H7 (cell line): ENCODE data around the gene TADA3. TPM values are rescaled to one million over a fixed set of nuclear protein-coding genes. Genes with fewer than 3 reads are reported as not detected.

Experiments
- DNase-seq: peaks from one replicate; pipeline ENCODE4 v3.0.0; 2012
- H3K27me3 ChIP-seq: 2 replicates; pipeline ENCODE4 v1.6.0; 2011; ENCODE audit warnings: mild to moderate bottlenecking, low read length; ENCODE audit not compliant: control insufficient read depth, insufficient read depth
- H3K36me3 ChIP-seq: replicated peaks from 2 replicates; pipeline ENCODE4 v1.5.1; 2011; ENCODE audit warnings: low read length; ENCODE audit not compliant: control insufficient read depth, insufficient read depth
- H3K4me3 ChIP-seq: 2 replicates; pipeline ENCODE4 v1.5.1; 2011; ENCODE audit warnings: low read depth, mild to moderate bottlenecking, control low read depth, low read length, moderate library complexity; ENCODE audit not compliant: insufficient read depth
- total RNA-seq: library from RNA; depleted of rRNA; stranded (reverse); fragments of >200 nt; shearing (Covaris generic); gene quantifications from 2 replicates; pipeline ENCODE4 v1.2.3, GENCODE V29; 2014; rRNA removed

TADA3 gene, protein sequence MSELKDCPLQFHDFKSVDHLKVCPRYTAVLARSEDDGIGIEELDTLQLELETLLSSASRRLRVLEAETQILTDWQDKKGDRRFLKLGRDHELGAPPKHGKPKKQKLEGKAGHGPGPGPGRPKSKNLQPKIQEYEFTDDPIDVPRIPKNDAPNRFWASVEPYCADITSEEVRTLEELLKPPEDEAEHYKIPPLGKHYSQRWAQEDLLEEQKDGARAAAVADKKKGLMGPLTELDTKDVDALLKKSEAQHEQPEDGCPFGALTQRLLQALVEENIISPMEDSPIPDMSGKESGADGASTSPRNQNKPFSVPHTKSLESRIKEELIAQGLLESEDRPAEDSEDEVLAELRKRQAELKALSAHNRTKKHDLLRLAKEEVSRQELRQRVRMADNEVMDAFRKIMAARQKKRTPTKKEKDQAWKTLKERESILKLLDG
- total RNA-seq = 76.0 and 79.6 TPM in 2 replicates

DNA sequence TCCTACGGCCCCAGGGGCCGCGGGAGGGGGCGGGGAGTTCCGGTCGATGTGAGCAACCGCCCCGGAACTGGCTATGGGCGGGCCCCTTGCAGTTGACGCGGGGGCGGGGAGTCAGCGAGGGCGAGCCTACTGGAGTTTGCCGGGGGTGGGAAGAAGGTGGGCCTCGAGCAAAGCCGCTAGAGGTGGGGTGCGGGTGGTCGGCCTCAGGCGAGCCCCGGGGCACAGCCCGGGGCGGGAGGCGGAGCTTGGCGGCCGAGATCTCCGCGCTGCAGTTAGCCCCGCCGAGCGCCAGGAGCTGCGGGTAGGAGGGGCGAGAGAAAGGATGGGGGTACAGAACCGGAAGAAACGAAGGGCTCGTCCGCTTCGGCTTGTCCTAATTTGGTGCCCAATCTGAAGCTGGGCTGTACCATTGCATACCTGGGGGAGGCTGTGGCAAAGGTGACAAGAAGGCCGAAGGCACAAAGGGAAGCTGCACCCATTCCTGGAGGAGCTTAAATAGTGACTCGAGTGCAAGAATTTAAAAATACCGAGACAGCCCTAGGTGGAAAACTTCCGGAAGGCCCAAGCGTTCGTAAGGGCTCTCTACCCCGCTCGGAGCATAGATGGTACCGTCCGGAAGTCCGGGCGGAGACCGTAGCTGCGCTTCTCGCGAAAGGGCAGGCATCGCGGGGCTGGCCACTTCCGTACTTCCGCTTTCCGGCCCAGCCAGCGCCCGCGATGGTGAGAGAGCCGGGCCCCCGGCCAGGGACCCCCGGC lies at the start of gene TADA3, which contains the start of gene ARPC4:
Gene TADA3, minus strand, starts transcription at position 69 of the 756 bp plus-strand sequence. CDS start 1,007 bp downstream, outside the sequence.
Gene ARPC4, plus strand, starts transcription at position 678 of the 756 bp plus-strand sequence. Its CDS starts 40 bp downstream, at position 718.
- peak; percentile 97 for DNase-seq
- Histone ChIP-seq H3K4me3 (peak within 1 kb of the TSS; percentile 80), H3K27me3 (no peaks in the 10 kb centered on the region), H3K36me3 (peaks cover 13% of the 10 kb centered on the region)

DNA sequence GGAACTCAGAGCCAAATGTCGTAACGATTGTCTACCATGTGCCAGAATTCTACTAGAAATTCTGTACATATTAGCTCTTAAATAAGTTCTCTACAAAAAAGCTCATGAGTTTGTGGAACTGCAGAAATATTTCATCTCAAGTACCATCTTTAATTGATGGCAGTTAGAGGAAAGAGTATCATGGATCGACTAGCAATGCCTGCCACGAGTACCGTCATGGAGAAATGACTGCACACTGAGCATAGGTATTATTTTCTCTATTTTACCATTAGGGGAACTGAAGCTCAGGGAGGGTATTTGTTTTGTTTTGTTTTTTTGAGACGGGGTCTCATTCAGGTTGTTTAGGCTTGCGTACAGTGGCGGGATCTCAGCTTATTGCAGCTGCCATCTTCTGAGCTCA lies 48.7 kb upstream of the TADA3 start:
- Histone ChIP-seq H3K36me3 (peaks cover 26% of the 10 kb centered on the region), H3K27me3 (no peaks in the 10 kb centered on the region), H3K4me3 (no peak overlapping the region)
- no peak for DNase-seq

DNA sequence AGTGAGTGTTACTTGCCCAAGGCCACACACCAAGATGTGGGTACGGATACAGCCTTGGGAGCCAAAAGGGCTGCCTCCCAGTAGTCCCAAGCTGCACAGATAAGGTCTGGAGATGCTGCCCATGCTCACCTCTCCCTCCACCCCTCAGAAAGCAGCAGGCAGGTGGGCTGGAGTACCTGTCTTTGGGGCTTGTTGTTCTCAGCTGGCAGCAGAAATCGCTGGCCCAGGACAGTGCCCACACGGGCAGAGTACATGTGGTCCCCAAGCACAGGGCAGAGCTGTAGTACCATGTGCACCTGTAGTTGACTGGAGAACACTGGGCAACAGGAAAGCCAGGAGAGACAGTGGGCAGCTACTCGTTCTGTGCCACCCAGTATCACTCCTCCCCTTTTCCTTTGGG lies 46.6 kb upstream of the TADA3 start:
- Histone ChIP-seq H3K4me3 (no peak overlapping the region), H3K27me3 (no peaks in the 10 kb centered on the region), H3K36me3 (peaks cover 28% of the 10 kb centered on the region)
- no peak for DNase-seq

DNA sequence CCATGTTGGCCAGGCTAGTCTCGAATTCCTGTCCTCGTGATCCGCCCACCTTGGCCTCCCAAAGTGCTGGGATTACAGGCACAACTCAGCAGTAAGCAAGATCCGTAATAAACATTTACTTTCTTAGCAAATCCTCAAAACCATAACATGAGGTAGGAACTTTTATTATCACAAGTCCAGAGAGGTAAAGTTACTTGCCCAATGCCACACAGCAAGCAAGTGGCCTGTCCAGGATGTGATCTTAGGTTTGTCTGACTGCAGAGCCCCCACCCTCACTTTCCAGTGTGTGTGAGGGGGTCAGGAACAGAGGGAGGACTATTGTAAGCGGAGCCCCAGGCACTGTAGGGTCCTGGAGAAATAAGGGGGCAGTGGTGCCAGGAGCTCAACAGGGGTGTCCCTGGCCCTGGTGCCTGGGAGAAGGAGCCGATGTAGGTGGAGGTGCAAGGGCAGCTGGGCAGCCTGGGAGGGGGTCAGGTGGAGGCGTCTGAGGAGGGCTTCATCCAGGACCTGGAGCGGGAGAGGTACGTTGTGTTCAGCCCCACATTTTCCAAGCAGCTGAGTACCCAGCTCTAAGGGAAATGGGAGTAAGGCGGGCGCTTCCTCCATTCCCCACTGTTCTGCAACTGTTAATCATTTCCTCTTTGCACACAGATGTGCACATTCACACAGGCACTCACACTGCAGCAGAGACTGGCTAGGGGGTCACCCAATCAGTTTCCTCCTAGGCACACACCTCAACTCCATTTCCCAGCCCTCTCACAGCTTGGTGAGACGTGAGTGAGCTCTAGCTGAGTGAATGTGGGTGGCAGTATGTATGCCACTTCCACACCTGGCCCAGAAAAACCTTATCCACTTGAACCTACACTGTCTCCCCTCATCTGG lies 45.7 kb upstream of the TADA3 start:
- no peak overlapping the region for H3K4me3 ChIP-seq
- peaks cover 28% of the 10 kb centered on the region for H3K36me3 ChIP-seq
- no peaks in the 10 kb centered on the region for H3K27me3 ChIP-seq
- DNase-seq = no peak

DNA sequence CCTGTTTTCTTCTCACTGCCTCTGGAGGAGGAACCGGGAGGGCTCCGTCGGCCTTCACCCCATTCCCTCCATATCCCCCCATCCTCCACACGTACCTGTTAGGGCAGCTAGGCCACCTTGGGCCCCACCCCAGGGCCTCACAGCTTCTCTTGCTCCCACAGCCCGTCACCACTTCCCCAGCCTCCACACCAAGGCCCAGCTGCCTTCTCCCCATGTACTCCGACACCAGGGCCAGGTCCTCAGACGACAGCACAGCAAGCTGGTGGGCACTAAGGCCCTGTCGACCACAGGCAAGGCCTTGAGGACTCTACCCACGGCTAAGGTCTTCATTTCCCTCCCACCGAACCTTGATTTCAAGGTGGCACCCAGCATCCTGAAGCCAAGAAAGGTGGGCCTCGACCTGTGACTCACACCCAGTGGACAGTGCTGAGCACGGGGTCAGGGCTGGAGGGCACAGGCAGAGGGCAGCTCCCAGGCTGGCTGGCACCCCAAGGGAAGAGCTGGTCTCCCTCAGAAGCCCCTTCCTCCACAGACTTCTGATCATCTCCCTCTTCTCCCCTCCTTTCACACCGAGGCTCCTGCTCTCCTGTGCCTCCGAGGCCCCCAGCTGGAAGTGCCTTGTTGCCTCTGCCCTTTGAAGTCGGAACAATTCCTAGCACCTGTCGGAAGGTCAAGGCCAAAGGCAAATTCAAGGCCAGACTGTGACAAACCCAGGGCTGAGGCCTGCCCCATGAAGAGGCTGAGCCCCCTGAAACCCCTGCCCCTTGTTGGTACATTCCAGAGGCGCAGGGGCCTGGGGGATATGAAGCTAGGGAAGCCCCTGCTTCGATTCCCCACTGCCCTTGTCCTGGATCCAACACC lies 42.5 kb upstream of the TADA3 start:
- peaks cover 12% of the 10 kb centered on the region for H3K36me3 ChIP-seq
- no peak for DNase-seq
- no peaks in the 10 kb centered on the region for H3K27me3 ChIP-seq
- H3K4me3 ChIP-seq = no peak overlapping the region

DNA sequence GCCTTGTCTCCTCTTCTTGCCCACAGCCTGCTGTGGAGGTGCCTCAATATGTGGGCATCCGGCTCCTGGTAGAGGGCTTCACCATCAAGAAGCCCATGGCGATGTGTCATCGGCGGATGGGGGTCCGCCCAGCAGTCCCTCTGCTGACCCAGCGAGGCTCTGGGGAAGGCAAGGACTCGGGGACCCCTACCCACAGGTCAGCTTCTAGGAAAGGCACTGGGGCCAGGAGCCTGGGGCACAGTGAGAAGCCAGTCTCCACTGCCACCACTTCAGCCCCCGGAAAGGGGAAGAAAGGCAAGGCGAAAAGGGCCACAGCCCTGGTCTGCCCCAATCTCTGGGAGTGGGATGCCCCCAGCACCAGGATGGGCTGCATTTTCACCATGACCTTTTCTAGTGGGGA lies 40.8 kb upstream of the TADA3 start:
- H3K27me3 ChIP-seq = no peaks in the 10 kb centered on the region
- DNase-seq = no peak
- H3K36me3 ChIP-seq = peaks cover 2% of the 10 kb centered on the region
- no peak overlapping the region for H3K4me3 ChIP-seq

DNA sequence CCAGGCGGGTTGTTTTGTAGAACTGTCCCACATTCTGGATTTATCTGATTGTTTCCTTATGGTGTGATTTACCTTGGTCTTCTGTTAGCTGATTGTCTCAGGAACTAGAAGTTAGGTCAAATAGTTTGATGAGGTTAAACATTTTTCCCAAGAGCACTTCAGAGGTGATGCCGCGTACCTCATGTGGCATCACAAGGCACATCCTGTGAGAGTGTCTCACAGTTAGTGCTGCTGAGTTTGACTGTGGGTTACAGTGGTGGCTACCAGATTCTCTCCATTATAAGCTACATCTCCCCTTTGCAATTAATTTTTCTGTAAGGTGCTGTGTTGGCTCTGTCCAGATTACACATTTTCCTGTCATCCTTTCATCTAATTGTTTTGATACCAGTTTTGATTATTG lies 39.0 kb upstream of the TADA3 start:
- H3K36me3 ChIP-seq = peaks cover 2% of the 10 kb centered on the region
- no peak for DNase-seq
- no peak overlapping the region for H3K4me3 ChIP-seq
- no peaks in the 10 kb centered on the region for H3K27me3 ChIP-seq

DNA sequence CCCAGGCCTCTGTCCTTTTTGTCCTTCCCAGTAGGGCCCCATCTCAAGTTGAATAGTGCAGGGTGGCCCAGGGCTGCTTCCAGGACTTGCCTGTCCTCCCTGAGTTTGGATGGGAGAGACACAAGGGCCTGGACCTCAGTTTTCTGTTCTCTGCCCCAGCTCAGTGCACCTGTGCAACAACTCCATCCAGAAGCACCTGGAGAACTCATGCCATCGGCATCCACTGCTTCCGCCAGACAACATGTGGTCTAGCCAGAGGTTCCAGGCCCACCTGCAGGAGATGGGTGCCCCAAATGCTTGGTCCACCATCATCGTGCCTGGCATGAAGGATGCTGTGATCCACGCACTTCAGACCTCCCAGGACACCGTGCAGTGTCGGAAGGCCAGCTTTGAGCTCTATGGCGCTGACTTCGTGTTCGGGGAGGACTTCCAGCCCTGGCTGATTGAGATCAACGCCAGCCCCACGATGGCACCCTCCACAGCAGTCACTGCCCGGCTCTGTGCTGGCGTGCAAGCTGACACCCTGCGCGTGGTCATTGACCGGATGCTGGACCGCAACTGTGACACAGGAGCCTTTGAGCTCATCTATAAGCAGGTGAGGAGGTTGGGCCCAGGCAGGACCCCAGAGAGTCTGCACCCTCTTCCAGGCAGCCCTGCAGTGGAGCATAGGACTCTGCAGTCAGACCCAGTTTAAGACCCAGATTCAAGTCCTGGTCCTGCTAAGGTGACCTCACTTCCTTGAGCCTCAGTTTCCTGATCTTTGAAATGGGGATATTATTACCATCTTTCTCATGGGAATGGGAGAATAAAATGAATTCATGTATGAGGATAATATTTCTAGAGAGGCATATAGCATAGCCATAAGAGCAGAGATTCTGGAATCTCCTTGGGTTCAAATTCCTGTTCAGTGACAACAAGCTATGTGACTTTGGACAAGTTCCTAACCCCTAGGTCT lies 36.8 kb upstream of the TADA3 start:
- H3K4me3 ChIP-seq = no peak overlapping the region
- no peak for DNase-seq
- H3K27me3 ChIP-seq = no peaks in the 10 kb centered on the region
- no peaks in the 10 kb centered on the region; the same call in 1 of the 2 replicates for H3K36me3 ChIP-seq

DNA sequence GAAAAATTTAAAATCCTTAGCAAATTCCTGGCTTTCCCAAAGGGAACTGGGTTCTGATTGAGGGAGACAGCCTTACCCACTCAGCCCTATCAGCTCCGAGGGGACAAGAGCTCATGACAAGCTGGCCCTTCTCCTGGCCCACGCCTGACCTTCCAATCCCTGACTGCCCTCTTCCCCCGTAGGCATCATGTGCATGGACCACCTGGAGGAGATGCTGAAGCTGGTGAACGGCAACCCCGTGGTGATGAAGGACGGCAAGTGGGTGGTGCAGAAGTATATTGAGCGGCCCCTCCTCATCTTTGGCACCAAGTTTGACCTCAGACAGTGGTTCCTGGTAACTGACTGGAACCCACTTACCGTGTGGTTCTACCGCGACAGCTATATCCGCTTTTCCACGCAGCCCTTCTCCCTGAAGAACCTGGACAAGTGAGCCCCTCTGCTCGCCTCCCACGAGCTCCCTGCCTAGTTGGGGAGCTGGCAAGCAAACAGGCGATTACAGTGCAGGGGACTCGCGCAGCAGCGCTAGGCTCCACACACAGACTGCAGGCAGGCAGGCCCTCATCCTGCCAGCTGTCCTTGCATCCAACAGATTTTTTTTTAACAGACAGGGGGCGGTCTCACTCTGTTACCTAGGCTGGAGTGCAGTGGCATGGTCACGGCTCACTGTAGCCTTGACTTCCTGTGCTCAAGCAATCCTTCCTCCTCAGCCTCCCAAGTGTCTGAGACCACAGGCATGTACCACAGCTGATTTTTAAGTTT lies 34.7 kb upstream of the TADA3 start:
- H3K36me3 ChIP-seq = no peaks in the 10 kb centered on the region; the same call in 1 of the 2 replicates
- DNase-seq = peak; percentile 82
- H3K27me3 ChIP-seq = no peaks in the 10 kb centered on the region
- no peak overlapping the region for H3K4me3 ChIP-seq

DNA sequence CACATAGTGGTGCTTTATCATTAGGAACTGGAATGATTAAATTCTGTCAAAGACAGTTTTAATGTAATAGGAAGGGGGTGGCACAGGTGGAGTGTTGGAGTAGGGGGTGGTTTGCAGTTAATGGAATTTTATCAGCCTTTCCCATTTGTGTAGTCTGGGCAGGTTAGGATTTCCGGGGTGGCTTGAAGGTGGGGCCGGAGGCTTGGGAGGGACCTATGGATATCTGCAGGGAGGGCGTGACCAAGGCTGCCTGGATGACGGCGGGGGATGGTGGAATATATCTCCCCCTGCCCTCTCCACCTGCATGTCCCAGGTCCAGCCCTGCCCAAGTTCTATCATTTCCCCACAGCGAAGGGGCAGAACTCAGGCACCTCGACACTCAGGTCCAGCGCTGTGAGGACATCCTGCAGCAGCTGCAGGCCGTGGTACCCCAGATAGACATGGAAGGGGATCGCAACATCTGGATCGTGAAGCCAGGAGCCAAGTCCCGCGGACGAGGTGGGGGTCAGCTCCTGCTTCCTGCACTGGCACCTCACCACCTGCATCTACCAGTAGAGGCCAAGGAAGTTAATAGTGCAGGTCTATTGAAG lies 33.3 kb upstream of the TADA3 start:
- Histone ChIP-seq H3K27me3 (no peaks in the 10 kb centered on the region), H3K4me3 (no peak overlapping the region), H3K36me3 (no peaks in the 10 kb centered on the region; the same call in 1 of the 2 replicates)
- DNase-seq = no peak

DNA sequence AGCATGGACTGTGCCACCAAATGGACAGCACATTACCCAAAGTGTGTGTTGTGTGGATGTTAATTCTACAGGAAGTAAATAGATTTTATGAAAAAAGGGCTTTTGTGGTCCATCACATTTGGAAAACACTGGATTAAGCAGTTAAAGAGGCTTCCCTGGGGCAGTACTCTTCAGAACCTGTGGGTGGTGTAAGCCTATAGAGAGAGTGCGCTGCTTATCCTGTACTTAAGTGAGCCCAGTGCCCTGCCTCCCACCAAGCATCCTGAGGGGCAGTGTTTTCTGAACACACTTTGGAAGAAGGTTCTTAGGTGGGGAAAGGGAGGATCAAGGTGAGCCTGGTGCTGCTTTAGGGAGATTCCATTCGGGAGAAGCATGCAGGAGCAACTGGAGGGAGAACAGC lies 28.7 kb upstream of the TADA3 start:
- H3K27me3 ChIP-seq = no peaks in the 10 kb centered on the region; the same call in 1 of the 2 replicates
- DNase-seq = peak; percentile 82
- H3K36me3 ChIP-seq = no peaks in the 10 kb centered on the region; the same call in 1 of the 2 replicates
- H3K4me3 ChIP-seq = no peak overlapping the region

DNA sequence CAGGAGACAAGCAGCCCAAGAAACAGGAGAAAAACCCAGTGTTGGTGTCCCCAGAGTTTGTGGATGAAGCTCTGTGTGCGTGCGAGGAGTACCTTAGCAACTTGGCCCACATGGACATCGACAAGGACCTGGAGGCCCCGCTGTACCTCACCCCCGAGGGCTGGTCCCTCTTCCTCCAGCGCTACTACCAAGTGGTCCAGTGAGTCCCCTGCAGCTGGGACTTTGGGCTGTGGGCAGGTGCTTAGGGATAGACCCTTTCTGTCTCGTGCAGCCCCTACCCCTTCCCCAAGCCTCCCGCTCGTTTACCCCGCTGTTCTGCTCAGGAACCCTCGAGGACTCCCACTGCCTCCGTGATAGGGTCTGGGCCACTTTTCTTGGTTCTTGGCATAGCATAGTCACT lies 28.3 kb upstream of the TADA3 start:
- Histone ChIP-seq H3K4me3 (no peak overlapping the region), H3K36me3 (no peaks in the 10 kb centered on the region), H3K27me3 (no peaks in the 10 kb centered on the region; the same call in 1 of the 2 replicates)
- no peak for DNase-seq
